Measurements from ENCODE around the gene KRTDAP. TPM values are rescaled to one million over a fixed set of nuclear protein-coding genes. Genes with fewer than 3 reads are reported as not detected.
"Not testable (repeated sequence)": the region's sequence is repeated elsewhere in the genome, so short reads cannot be mapped to it uniquely, and the experiment has no call there.

Gene KRTDAP
- total RNA-seq, 1 donor from 2014 or later: not detected

DNA sequence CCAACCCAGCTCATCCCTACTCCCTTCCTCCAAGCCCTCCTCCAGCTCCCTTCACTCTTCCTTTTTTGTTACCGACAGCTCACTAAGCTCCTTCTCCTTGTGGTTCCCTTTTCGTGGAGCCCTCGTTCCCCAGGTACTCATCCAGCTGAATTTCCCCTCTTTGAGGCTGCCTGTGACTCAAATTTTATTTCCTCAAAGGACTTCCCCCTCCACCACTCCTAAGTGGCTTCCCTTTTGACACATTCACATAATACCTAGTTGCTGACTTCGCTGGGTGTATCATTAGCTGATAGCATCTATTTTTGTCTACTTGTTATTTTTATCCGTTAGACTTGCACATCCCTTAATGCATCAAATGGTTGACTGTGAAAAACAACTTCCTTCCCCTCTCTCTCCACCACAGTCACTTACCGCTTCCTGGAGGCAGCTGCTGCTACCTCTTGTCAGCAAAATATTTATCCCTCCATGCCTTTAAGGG, 27.7 kb downstream of the KRTDAP start:
- no peak for DNase-seq (ENCODE audit: extremely low spot score, unreplicated experiment)
- Mint-ChIP-seq H3K4me3 (ENCODE audit: unreplicated experiment) (no peak overlapping the region), H3K36me3 (ENCODE audit: unreplicated experiment) (no peaks in the 10 kb centered on the region), H3K27ac (ENCODE audit: unreplicated experiment) (no peak overlapping the region), H3K9me3 (ENCODE audit: unreplicated experiment) (no peaks in the 10 kb centered on the region), H3K4me1 (ENCODE audit: unreplicated experiment) (no peaks in the 10 kb centered on the region), H3K27me3 (ENCODE audit: unreplicated experiment) (peaks cover 12% of the 10 kb centered on the region)
- TF ChIP-seq, protein P1, sequence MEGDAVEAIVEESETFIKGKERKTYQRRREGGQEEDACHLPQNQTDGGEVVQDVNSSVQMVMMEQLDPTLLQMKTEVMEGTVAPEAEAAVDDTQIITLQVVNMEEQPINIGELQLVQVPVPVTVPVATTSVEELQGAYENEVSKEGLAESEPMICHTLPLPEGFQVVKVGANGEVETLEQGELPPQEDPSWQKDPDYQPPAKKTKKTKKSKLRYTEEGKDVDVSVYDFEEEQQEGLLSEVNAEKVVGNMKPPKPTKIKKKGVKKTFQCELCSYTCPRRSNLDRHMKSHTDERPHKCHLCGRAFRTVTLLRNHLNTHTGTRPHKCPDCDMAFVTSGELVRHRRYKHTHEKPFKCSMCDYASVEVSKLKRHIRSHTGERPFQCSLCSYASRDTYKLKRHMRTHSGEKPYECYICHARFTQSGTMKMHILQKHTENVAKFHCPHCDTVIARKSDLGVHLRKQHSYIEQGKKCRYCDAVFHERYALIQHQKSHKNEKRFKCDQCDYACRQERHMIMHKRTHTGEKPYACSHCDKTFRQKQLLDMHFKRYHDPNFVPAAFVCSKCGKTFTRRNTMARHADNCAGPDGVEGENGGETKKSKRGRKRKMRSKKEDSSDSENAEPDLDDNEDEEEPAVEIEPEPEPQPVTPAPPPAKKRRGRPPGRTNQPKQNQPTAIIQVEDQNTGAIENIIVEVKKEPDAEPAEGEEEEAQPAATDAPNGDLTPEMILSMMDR (IDR thresholded peaks at IDR 0.05): no peak

DNA sequence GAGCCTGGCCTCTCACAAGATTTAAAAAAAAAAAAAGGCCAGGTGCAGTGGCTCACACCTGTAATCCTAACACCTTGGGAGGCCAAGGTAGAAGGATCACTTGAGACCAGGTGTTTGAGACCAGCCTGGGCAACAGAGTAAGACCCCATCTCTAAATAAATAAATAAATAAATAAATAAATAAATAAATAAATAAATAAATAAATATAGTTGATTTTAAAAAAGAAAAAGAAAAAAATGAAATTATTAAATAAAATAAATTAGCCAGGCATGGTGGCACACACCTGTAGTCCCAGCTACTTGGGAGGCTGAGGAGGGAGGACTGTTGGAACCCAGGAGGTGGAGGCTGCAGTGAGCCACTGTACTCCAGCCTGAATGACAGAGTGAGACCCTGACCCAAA, 28.5 kb downstream of the KRTDAP start:
- H3K36me3 Mint-ChIP-seq (ENCODE audit: unreplicated experiment); H3K27ac Mint-ChIP-seq (ENCODE audit: unreplicated experiment); H3K4me1 Mint-ChIP-seq (ENCODE audit: unreplicated experiment); DNase-seq (ENCODE audit: extremely low spot score, unreplicated experiment); H3K4me3 Mint-ChIP-seq (ENCODE audit: unreplicated experiment); H3K9me3 Mint-ChIP-seq (ENCODE audit: unreplicated experiment): not testable (repeated sequence)
- peaks cover 12% of the 10 kb centered on the region for H3K27me3 Mint-ChIP-seq (ENCODE audit: unreplicated experiment)

DNA sequence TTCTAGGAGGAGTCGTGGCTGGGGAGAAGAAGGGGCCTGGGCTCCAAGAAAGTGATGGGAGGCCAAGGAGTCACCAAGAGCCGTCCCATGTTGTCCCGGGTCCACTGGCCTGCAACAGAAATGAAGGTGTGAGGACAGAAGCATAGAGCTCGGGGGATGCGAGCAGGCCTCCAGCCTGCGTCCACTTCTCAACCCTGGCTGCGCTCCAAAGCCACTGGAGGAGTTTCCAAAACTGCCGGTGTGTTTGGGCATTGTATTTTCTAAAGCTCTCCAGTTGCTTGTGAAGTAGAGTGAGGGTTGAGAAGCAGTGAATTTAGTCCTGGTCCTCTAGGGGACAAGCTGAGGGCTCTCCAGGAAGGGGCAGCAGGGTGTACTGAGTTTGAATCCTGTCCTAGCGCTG, 29.2 kb downstream of the KRTDAP start:
- TF ChIP-seq, protein P1 (IDR thresholded peaks at IDR 0.05): no peak
- no peak overlapping the region for H3K4me3 Mint-ChIP-seq (ENCODE audit: unreplicated experiment)
- no peaks in the 10 kb centered on the region for H3K36me3 Mint-ChIP-seq (ENCODE audit: unreplicated experiment)
- DNase-seq (ENCODE audit: extremely low spot score, unreplicated experiment): no peak
- H3K9me3 Mint-ChIP-seq (ENCODE audit: unreplicated experiment): no peaks in the 10 kb centered on the region
- no peak overlapping the region for H3K27ac Mint-ChIP-seq (ENCODE audit: unreplicated experiment)
- H3K4me1 Mint-ChIP-seq (ENCODE audit: unreplicated experiment): no peaks in the 10 kb centered on the region
- peaks cover 12% of the 10 kb centered on the region for H3K27me3 Mint-ChIP-seq (ENCODE audit: unreplicated experiment)

DNA sequence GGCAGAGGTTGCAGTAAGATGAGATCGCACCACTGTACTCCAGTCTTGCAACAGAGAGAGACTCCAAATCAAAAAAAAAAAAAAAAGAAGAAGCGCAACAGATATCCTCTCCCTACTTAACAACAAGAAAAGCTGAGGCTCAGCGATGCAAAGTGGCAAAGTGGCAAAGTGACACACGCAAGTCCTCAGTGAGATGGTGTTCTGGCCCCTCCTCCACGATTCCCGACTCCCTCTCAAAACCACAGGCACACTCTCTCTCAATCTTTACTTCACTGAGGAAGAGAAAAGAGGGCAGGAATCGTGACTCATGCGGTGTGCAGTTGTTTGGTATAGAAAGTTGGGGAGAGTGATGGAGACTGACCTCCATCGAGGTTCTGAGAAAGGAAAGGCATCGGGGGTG, 29.7 kb downstream of the KRTDAP start:
- TF ChIP-seq, protein P1 (IDR thresholded peaks at IDR 0.05): no peak
- H3K27me3 Mint-ChIP-seq (ENCODE audit: unreplicated experiment): peaks cover 12% of the 10 kb centered on the region
- H3K4me1 Mint-ChIP-seq (ENCODE audit: unreplicated experiment): no peaks in the 10 kb centered on the region
- no peak for DNase-seq (ENCODE audit: extremely low spot score, unreplicated experiment)
- no peaks in the 10 kb centered on the region for H3K9me3 Mint-ChIP-seq (ENCODE audit: unreplicated experiment)
- H3K4me3 Mint-ChIP-seq (ENCODE audit: unreplicated experiment): no peak overlapping the region
- no peaks in the 10 kb centered on the region for H3K36me3 Mint-ChIP-seq (ENCODE audit: unreplicated experiment)
- no peak overlapping the region for H3K27ac Mint-ChIP-seq (ENCODE audit: unreplicated experiment)

DNA sequence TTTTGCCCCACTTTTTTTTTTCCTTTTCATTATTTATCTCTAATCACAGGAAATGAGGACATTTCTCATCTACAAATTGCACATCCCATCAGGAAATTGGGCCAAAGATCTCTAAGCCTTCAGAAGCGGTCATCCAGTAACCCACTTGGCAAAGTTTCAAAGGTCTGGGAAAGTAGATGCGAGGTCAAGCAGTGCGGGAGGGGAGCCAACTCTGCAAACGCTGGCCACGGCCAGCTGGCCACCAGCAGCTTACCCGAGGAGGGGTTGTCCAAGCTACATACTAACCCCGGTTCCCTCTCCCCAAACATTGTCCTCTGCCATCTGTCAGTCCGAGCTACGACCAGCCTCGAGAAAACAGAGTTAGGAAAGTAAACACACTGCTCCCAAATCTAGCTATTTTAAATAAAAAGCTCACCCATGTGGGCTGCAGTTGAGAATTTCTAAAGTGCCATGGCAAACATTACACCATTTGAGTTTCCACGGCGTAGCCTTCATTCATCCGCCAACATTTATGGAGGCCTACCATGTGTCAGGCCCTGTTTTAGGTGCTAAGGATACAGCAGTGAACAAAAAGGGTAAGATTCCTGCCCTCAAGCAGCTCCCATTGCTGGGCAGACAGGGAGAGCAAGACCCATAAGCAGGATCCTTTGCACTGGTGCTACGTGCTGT, 30.7 kb downstream of the KRTDAP start:
- DNase-seq (ENCODE audit: extremely low spot score, unreplicated experiment): no peak
- Mint-ChIP-seq H3K27ac (ENCODE audit: unreplicated experiment) (no peak overlapping the region), H3K27me3 (ENCODE audit: unreplicated experiment) (peaks cover 8% of the 10 kb centered on the region), H3K9me3 (ENCODE audit: unreplicated experiment) (no peaks in the 10 kb centered on the region), H3K36me3 (ENCODE audit: unreplicated experiment) (no peaks in the 10 kb centered on the region), H3K4me3 (ENCODE audit: unreplicated experiment) (no peak overlapping the region), H3K4me1 (ENCODE audit: unreplicated experiment) (no peaks in the 10 kb centered on the region)
- TF ChIP-seq, protein P1 (IDR thresholded peaks at IDR 0.05): no peak
